Stimulated activated CD4-positive, alpha-beta T cell treated with anti-CD3 and anti-CD28 coated beads, Interleukin-2, amount 100 ng/mL, for 48 hours (primary cell): Measurements from ENCODE around the gene RPP25L.

Source experiments
- DNase-seq, 2 donors: peaks; one replicate each; pipeline ENCODE4 v3.0.0-alpha.2; 2020

Gene RPP25L

DNA sequence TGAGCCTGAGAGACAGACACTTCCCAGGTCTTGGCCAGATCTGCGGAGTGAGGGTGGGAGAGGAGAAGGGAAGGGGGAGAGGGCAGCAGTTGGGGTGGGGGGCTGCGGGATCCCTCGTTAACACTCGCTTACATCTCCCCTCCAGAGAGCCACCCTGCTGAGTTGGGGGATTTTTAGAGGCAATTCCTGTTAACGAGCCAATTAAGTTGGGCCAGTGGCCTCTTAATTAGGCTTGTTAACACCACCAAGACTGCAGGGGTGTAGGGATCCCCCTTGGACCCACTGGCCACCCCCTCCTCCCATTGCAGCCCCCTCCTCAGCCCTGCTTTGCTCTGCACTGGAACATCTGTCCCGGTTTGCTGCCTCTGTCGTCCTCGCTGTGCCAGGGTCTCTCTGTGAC is 46.0 kb downstream of the RPP25L start:
- DNase-seq = no peak

DNA sequence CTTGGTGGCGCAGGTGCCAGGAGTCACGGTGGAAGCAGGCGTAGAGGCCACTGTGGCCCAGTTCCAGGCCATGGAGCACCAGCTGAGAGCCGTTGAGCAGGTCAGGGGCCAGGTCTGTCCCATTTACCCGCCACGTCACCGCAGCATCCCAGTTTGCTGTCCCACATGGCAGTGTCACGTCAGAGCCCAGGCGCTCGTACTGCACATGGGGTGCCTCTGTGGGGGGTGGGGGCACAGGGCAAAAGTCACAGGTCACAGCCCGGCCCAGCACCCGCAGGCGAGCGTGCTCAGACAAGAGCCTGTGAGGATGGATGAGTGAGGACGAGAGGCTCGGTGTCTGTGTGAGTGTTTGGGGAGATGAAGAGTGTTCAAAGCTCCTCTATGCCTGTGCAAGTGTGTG is 47.3 kb downstream of the RPP25L start:
- DNase-seq = no peak

DNA sequence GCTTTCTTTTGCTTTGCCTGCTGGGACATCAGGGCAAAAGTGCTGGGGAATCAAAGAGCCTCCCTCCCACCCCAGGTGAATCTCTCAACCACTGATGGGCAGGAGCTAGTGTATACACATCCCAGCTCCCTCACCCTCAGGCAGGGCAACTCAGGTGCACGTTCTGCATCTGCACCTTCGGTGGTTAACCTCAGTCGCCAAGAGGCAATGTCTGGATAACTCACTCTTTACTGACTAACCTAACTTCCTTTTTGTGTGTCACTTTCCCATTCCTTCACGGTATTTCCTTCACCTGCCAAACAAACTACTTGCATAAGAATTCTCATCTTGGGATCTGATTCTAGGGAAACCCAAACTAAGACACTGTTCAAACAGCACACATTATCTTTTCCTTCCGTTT is 48.6 kb downstream of the RPP25L start:
- DNase-seq = no peak

DNA sequence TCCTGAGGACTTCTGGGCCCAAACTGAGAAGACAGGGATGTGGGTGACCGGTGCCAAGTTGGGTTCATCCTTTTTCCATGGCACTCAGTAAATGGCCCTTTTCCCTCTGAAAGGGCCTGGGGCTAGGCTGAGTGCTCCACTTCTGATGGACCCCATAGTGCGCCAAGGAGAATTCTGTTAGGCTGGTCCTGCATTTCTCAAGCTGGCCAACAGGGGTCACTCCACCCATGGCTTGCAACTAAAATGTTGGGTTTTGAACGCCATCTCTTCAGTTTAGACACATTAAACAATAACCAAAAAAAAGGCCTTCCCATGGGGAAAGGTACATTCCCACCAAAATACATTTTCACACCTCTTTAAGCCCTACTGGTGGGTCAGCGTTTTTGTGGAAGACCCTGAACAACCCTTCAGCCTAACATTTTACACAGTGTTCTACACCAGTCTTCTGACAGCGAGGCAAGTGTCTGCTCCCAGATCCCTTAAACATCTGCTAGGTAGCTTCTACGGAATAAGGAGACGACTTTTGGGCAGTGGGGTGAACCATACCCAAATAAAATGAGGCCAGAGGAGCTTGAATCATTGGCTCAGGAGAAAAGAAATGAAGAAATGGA is 49.7 kb downstream of the RPP25L start:
- peak; percentile 44 to 52 for DNase-seq

DNA sequence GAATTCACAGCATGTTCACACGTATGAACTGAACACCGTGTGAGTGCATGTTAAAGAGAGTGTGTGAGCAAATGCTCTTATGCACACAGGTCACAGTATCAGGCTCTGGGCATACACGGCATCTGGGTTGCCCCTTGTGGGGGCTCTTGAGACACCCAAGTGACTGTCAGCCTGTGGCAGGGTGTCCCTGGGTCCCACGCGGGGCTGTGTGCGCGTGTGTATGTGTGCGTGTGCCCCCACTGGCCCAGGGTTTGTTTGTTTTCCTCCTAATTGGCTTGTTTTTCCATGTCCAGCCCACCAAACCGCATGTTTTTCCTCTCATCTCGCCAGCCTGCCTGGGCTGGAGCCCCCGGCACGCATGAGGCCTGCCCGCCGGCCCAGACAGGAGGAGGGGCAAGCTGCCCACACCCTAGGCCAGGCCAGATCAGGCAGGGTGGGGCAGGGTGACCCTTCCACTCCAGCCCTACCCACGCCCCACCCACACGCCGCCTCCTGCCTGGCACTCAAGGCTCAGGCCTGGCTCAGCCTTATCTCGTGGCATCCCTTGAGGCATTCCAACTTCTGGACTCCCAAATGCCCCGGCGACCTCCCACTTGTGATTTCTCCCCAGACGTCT is 51.2 kb downstream of the RPP25L start:
- no peak for DNase-seq
